ENCODE data around the gene DGKB. TPM values are rescaled to one million over a fixed set of nuclear protein-coding genes. Genes with fewer than 3 reads are reported as not detected.

DGKB gene
- total RNA-seq, 1 experiment from 2014 or later = not detected

DNA sequence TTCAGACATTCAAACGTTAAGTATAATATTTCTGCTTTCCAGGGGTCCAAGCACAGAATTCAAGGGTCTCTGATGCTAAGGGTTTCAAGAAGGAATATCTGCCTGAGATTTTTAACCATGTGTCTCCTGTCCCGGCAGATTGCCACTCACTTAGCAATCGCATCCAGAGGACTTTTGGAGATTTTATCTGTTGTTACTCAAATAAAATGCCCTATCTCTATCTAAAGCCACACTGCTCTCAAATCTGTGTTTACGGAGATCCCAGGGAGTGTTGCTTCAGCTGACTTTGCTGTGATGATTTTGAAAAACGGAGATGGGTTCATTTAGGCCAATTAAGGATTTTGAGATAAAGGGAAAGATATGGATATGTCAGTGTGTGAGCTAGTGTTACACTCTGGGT is 359.9 kb downstream of the DGKB start:
- Histone ChIP-seq H3K27ac (ENCODE audit: low read depth, low read length, poor library complexity, severe bottlenecking) (no peak overlapping the region), H3K9me3 (ENCODE audit: low read depth, low read length, poor library complexity, severe bottlenecking) (no peaks in the 10 kb centered on the region), H3K36me3 (ENCODE audit: insufficient read depth, low read length, poor library complexity, severe bottlenecking) (no peaks in the 10 kb centered on the region), H3K4me1 (ENCODE audit: insufficient read depth, low read length, poor library complexity, severe bottlenecking) (no peaks in the 10 kb centered on the region), H3K27me3 (replicated peaks; ENCODE audit: insufficient read depth, low read depth, low read length, poor library complexity) (peaks cover 12% of the 10 kb centered on the region), H3K4me3 (ENCODE audit: low read depth, low read length, poor library complexity, severe bottlenecking) (no peak overlapping the region)
- no peak for TF ChIP-seq EZH2 (IDR thresholded peaks at IDR 0.05; ENCODE audit: borderline replicate concordance, low read depth, low read length, poor library complexity, severe bottlenecking)
- TF ChIP-seq, protein P1, sequence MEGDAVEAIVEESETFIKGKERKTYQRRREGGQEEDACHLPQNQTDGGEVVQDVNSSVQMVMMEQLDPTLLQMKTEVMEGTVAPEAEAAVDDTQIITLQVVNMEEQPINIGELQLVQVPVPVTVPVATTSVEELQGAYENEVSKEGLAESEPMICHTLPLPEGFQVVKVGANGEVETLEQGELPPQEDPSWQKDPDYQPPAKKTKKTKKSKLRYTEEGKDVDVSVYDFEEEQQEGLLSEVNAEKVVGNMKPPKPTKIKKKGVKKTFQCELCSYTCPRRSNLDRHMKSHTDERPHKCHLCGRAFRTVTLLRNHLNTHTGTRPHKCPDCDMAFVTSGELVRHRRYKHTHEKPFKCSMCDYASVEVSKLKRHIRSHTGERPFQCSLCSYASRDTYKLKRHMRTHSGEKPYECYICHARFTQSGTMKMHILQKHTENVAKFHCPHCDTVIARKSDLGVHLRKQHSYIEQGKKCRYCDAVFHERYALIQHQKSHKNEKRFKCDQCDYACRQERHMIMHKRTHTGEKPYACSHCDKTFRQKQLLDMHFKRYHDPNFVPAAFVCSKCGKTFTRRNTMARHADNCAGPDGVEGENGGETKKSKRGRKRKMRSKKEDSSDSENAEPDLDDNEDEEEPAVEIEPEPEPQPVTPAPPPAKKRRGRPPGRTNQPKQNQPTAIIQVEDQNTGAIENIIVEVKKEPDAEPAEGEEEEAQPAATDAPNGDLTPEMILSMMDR (conservative IDR thresholded peaks at IDR 0.05; ENCODE audit: low read depth, low read length) = no peak
- intact Hi-C loops (cut with micrococcal nuclease; ENCODE audit: unreplicated experiment) = no loop called here
- DNase-seq (ENCODE audit: low spot score) = no peak
- CTCF ChIA-PET = no interaction called here
- no TSS peak for BruUV-seq (replicated peaks)
- POLR2A ChIA-PET (ENCODE audit: low non-redundant PET) = no interaction called here

DNA sequence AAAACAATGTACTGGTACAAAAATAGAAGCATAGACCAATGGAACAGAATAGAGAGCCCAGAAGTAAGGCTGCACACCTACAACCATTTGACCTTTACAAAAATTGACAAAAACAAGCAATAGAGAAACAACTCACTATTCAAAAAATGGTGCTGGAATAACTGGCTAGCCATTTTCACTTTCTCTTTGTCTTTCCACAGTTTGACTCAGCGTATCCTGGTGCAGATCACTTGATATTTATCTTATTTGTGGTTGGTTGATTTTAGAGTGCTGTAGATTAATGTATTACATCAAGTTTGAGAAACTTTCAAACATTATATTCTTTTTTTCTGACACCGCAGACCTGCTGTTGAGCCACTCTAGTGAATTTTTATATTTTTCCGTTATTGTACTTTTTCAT is 381.4 kb downstream of the DGKB start:
- H3K4me1 ChIP-seq (ENCODE audit: insufficient read depth, low read length, poor library complexity, severe bottlenecking) = no peaks in the 10 kb centered on the region
- CTCF ChIA-PET = no interaction called here
- BruUV-seq (replicated peaks) = no TSS peak

GRCh38 chr7:14510268-14510667 is 392.3 kb downstream of the DGKB start:
- no peaks in the 10 kb centered on the region for H3K4me1 ChIP-seq (ENCODE audit: insufficient read depth, low read length, poor library complexity, severe bottlenecking)
- intact Hi-C loops (cut with micrococcal nuclease; ENCODE audit: unreplicated experiment) = no loop called here
- BruUV-seq (replicated peaks) = no TSS peak
- no peak for DNase-seq (ENCODE audit: low spot score)
- H3K4me3 ChIP-seq (ENCODE audit: low read depth, low read length, poor library complexity, severe bottlenecking) = no peak overlapping the region
- no peaks in the 10 kb centered on the region for H3K36me3 ChIP-seq (ENCODE audit: insufficient read depth, low read length, poor library complexity, severe bottlenecking)
- no peaks in the 10 kb centered on the region for H3K9me3 ChIP-seq (ENCODE audit: low read depth, low read length, poor library complexity, severe bottlenecking)
- TF ChIP-seq, protein P1 (conservative IDR thresholded peaks at IDR 0.05; ENCODE audit: low read depth, low read length) = no peak
- no peak for TF ChIP-seq EZH2 (IDR thresholded peaks at IDR 0.05; ENCODE audit: borderline replicate concordance, low read depth, low read length, poor library complexity, severe bottlenecking)
- ChIA-PET POLR2A (ENCODE audit: low non-redundant PET) (no interaction called here), CTCF (no interaction called here)
- no peaks in the 10 kb centered on the region for H3K27me3 ChIP-seq (replicated peaks; ENCODE audit: insufficient read depth, low read depth, low read length, poor library complexity)
- no peak overlapping the region for H3K27ac ChIP-seq (ENCODE audit: low read depth, low read length, poor library complexity, severe bottlenecking)

More for the DNA sequence above, 381.4 kb downstream of the DGKB start:
- POLR2A ChIA-PET (ENCODE audit: low non-redundant PET) = no interaction called here
- Histone ChIP-seq H3K27ac (ENCODE audit: low read depth, low read length, poor library complexity, severe bottlenecking) (no peak overlapping the region), H3K36me3 (ENCODE audit: insufficient read depth, low read length, poor library complexity, severe bottlenecking) (no peaks in the 10 kb centered on the region), H3K27me3 (replicated peaks; ENCODE audit: insufficient read depth, low read depth, low read length, poor library complexity) (no peaks in the 10 kb centered on the region), H3K4me3 (ENCODE audit: low read depth, low read length, poor library complexity, severe bottlenecking) (no peak overlapping the region), H3K9me3 (ENCODE audit: low read depth, low read length, poor library complexity, severe bottlenecking) (no peaks in the 10 kb centered on the region)
- DNase-seq (ENCODE audit: low spot score) = no peak
- TF ChIP-seq, protein P1 (conservative IDR thresholded peaks at IDR 0.05; ENCODE audit: low read depth, low read length) = no peak
- no peak for TF ChIP-seq EZH2 (IDR thresholded peaks at IDR 0.05; ENCODE audit: borderline replicate concordance, low read depth, low read length, poor library complexity, severe bottlenecking)
- intact Hi-C loops (cut with micrococcal nuclease; ENCODE audit: unreplicated experiment) = no loop called here
